Astrocyte (in vitro differentiated cells and primary cell): ENCODE measurements around the gene TCTN1. TPM values are rescaled to one million over a fixed set of nuclear protein-coding genes. Genes with fewer than 3 reads are reported as not detected.

Source experiments
- DNase-seq: peaks from one replicate; pipeline ENCODE4 v3.0.0-alpha.2; 2010; ENCODE audit warnings: low read depth
- FAIRE-seq: peaks from 2 replicates; lab custom pipeline; 2011; peaks lifted over from hg19 to GRCh38; lab: Jason Lieb, UNC
- H2AFZ ChIP-seq: 2 replicates; pipeline ENCODE4 v1.6.0; 2012; ENCODE audit warnings: low read depth, low read length, inconsistent platforms
- H3K27ac ChIP-seq: 2 replicates; pipeline ENCODE4 v1.5.1; 2011; ENCODE audit warnings: low read depth, low read length, inconsistent platforms
- H3K27me3 ChIP-seq: 2 replicates; pipeline ENCODE4 v1.6.0; 2011; ENCODE audit warnings: low read length, inconsistent platforms; ENCODE audit not compliant: insufficient read depth
- H3K36me3 ChIP-seq: 2 replicates; pipeline ENCODE4 v1.5.1; 2011; ENCODE audit warnings: low read length, inconsistent platforms; ENCODE audit not compliant: insufficient read depth
- H3K4me1 ChIP-seq: 2 replicates; pipeline ENCODE4 v1.5.1; 2011; ENCODE audit warnings: low read length, inconsistent platforms; ENCODE audit not compliant: insufficient read depth
- H3K4me2 ChIP-seq: 2 replicates; pipeline ENCODE4 v1.6.0; 2012; ENCODE audit warnings: low read length, inconsistent platforms
- H3K4me3 ChIP-seq: 2 replicates; pipeline ENCODE4 v1.5.1; 2011; ENCODE audit warnings: low read depth, mild to moderate bottlenecking, low read length, inconsistent platforms; ENCODE audit not compliant: insufficient read depth
- H3K79me2 ChIP-seq: 2 replicates; pipeline ENCODE4 v1.6.0; 2012; ENCODE audit warnings: mild to moderate bottlenecking, low read length, inconsistent platforms; ENCODE audit not compliant: insufficient read depth
- H3K9ac ChIP-seq: 2 replicates; pipeline ENCODE4 v1.6.0; 2012; ENCODE audit warnings: mild to moderate bottlenecking, low read length, inconsistent platforms
- H3K9me3 ChIP-seq: 2 replicates; pipeline ENCODE4 v1.5.1; 2012; ENCODE audit warnings: low read depth, mild to moderate bottlenecking, low read length, inconsistent platforms; ENCODE audit not compliant: insufficient read depth
- H4K20me1 ChIP-seq: 2 replicates; pipeline ENCODE4 v1.6.0; 2012; ENCODE audit warnings: low read length, inconsistent platforms; ENCODE audit not compliant: insufficient read depth
- H3K27ac Mint-ChIP-seq: one replicate; pipeline ENCODE4 v1.8.0; 2021; ENCODE audit warnings: mild to moderate bottlenecking, mixed read lengths; ENCODE audit not compliant: unreplicated experiment
- H3K27me3 Mint-ChIP-seq: one replicate; pipeline ENCODE4 v1.8.0; 2021; ENCODE audit warnings: low read depth, mixed read lengths; ENCODE audit not compliant: unreplicated experiment
- H3K36me3 Mint-ChIP-seq: one replicate; pipeline ENCODE4 v1.8.0; 2021; ENCODE audit warnings: low read depth, mixed read lengths; ENCODE audit not compliant: unreplicated experiment
- H3K4me1 Mint-ChIP-seq: one replicate; pipeline ENCODE4 v1.8.0; 2021; ENCODE audit warnings: low read depth, mixed read lengths; ENCODE audit not compliant: unreplicated experiment
- H3K4me3 Mint-ChIP-seq: one replicate; pipeline ENCODE4 v1.8.0; 2021; ENCODE audit warnings: mild to moderate bottlenecking, moderate library complexity, mixed read lengths; ENCODE audit not compliant: unreplicated experiment
- H3K9me3 Mint-ChIP-seq: one replicate; pipeline ENCODE4 v1.8.0; 2021; ENCODE audit warnings: mild to moderate bottlenecking, mixed read lengths; ENCODE audit not compliant: unreplicated experiment
- EZH2 ChIP-seq: IDR thresholded peaks from 2 replicates; pipeline ENCODE4 v1.6.1; 2012; ENCODE audit warnings: mild to moderate bottlenecking, low read length, inconsistent platforms; ENCODE audit not compliant: insufficient read depth
- total RNA-seq: library from RNA; stranded (reverse); gene quantifications from 2 replicates; pipeline ENCODE4 v1.2.1, GENCODE V29; 2021
- TF ChIP-seq, protein P1 (sequence below): IDR thresholded peaks from 2 replicates; pipeline ENCODE4 v1.5.1; 2011; ENCODE audit warnings: low read depth, mild to moderate bottlenecking, inconsistent platforms, low read length, moderate library complexity; ENCODE audit not compliant: insufficient read depth

The TCTN1 gene
- total RNA-seq, 1 donor from 2014 or later: 22.6 TPM

DNA sequence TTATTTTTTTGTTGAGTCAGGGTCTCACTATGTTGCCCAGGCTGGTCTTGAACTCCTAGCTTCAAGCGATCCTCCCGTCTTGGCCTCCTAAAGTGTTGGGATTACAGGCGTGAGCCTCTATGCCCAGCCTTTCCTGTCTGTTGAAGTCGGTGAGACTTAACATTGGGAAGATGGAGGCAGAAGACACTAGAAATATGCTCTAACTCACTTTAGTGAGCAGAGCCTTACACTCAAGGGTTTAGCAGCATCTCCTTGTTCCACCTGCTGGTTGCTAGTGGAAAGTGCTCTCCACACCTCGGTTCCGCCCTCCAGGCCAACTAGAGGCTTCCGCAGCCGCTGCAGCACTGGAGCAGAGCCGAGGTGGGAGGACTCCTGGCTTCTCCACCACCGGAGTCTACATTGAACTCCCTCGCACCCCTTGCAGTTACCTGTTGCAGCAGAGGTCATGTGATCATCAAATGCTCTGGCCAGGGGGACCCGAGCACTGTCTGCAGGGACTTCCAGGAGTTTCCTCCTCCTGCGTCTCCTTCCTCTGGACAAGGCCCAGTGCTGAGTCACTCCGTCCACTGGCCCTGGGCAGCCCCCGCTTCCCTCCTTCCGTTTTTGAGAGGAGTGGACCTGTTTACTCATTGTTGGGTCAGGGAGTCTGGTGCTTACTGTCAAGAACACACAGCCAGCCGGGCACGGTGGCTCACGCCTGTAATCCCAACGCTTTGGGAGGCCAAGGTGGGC is 84.4 kb downstream of the TCTN1 start:
- Histone ChIP-seq H3K36me3 (no peaks in the 10 kb centered on the region), H3K4me1 (peaks cover 5% of the 10 kb centered on the region), H2AFZ (peak overlapping the region; percentile 80), H3K4me3 (peak overlapping the region; percentile 35), H3K27ac (no peak overlapping the region), H3K4me2 (peak overlapping the region; percentile 80), H3K9ac (no peak overlapping the region), H4K20me1 (no peaks in the 10 kb centered on the region), H3K79me2 (no peaks in the 10 kb centered on the region), H3K9me3 (no peaks in the 10 kb centered on the region), H3K27me3 (no peaks in the 10 kb centered on the region)
- peaks cover 3% of the 10 kb centered on the region for H3K27me3 Mint-ChIP-seq
- TF ChIP-seq, protein P1, sequence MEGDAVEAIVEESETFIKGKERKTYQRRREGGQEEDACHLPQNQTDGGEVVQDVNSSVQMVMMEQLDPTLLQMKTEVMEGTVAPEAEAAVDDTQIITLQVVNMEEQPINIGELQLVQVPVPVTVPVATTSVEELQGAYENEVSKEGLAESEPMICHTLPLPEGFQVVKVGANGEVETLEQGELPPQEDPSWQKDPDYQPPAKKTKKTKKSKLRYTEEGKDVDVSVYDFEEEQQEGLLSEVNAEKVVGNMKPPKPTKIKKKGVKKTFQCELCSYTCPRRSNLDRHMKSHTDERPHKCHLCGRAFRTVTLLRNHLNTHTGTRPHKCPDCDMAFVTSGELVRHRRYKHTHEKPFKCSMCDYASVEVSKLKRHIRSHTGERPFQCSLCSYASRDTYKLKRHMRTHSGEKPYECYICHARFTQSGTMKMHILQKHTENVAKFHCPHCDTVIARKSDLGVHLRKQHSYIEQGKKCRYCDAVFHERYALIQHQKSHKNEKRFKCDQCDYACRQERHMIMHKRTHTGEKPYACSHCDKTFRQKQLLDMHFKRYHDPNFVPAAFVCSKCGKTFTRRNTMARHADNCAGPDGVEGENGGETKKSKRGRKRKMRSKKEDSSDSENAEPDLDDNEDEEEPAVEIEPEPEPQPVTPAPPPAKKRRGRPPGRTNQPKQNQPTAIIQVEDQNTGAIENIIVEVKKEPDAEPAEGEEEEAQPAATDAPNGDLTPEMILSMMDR: peak; percentile 69
- TF ChIP-seq EZH2: no peak
- peaks cover 2% of the 10 kb centered on the region for H3K9me3 Mint-ChIP-seq
- no peaks in the 10 kb centered on the region for H3K4me1 Mint-ChIP-seq
- H3K27ac Mint-ChIP-seq: no peak overlapping the region
- H3K36me3 Mint-ChIP-seq: no peaks in the 10 kb centered on the region
- FAIRE-seq (peak; percentile 56), DNase-seq (peak; percentile 70)
- H3K4me3 Mint-ChIP-seq: no peak overlapping the region

Other genes starting within 250 kb of the TCTN1 start
- gene ANAPC7, start 210.4 kb upstream of the TCTN1 start, total RNA-seq: 50.7 and 54.1 TPM in 2 replicates
- 315 and 316 TPM in 2 replicates for gene ARPC3, start 163.8 kb upstream of the TCTN1 start, total RNA-seq
- gene GPN3, start 145.9 kb upstream of the TCTN1 start, total RNA-seq: 17.7 and 19.5 TPM in 2 replicates
- 9.2 and 11.3 TPM in 2 replicates for gene FAM216A, start 145.3 kb upstream of the TCTN1 start, total RNA-seq
- gene VPS29, start 112.0 kb upstream of the TCTN1 start, total RNA-seq: 78.1 and 80.7 TPM in 2 replicates
- gene RAD9B, start 111.8 kb upstream of the TCTN1 start, total RNA-seq: 0.53 and 0.66 TPM in 2 replicates
- gene PPTC7, start 30.8 kb upstream of the TCTN1 start, total RNA-seq: 14.9 and 16.6 TPM in 2 replicates
- gene HVCN1, start 75.0 kb downstream of the TCTN1 start, total RNA-seq: 0.94 and 1.0 TPM in 2 replicates
- gene PPP1CC, start 128.8 kb downstream of the TCTN1 start, total RNA-seq: 94.8 and 107 TPM in 2 replicates
- gene CCDC63, start 232.9 kb downstream of the TCTN1 start, total RNA-seq: 0.30 TPM in 1 of 2 replicates, not detected in the other